Measurements from ENCODE around the gene MAOB.

Gene MAOB

DNA sequence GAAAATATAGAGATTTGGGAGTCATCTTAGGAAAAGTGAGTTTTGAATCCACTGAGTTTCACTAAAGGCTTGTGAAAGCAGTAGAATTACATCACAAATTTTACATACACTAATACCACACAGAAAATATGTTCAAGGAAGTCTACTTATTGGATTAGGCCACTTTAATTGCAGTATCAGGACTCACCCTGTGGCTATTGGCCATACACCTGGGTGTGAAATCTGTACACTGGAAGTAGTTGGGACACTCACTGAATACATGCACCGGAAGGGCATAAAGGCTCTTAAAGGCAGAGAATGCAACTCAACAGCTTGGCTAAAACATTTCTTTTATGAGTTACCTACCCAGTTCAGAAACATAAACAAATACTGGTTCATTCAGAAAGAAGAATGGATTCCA is 19.8 kb downstream of the MAOB start:
- no peak overlapping the region for H3K4me3 ChIP-seq (ENCODE audit: low read depth, low read length)
- no peak for DNase-seq (ENCODE audit: low read depth)

DNA sequence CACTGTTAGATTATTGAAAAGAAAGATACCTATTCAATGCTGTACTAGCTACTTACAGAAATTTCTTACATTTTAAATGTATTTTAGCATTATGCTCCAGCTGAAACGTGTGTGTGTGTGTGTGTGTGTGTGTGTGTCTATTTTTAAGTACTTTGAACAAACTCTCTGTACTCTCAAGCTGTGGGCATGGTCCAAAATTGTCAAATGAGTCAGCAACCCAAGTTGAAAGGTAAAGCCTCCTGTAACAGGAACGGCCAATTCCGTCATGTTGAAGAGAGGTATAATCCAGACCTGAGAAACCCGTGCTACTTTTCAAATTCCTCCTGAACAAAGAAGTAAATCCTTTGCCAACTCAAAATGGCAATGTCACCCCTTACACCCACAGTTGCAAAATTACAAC is 20.5 kb downstream of the MAOB start:
- no peak for DNase-seq (ENCODE audit: low read depth)
- no peak overlapping the region for H3K4me3 ChIP-seq (ENCODE audit: low read depth, low read length)

DNA sequence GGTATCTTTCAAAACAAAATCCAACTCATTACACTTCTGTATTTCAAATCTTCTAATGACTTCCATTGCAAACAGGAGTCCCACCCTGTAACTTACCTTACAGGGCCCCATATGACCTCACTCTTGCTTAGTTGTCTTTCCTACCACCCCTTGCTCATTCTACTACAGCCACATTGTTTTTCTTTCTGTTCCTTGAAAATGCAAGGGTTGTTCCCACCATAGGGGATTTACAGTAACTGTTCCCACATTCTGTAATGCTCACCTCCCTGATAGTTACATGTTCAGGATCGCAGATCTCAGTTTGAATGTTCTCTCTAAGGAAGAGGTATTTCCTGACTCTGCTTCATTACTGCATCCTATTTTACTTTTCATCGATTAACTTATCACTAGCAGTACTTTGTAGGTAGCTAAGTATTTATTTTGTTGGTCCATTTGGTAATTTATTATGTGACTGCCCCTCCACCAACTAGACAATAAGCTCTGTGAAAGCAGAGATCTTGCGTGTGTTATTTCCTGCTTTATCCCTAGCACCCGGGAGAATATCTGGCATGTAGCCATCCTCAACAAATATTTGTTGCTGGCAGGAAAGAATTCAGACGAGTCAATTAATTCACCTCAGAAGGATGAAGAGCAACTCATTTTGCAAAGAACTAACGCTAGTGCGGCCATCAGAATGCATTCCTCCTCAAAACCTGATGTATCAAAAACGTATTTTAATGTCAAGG is 21.4 kb downstream of the MAOB start:
- no peak for DNase-seq (ENCODE audit: low read depth)
- no peak overlapping the region for H3K4me3 ChIP-seq (ENCODE audit: low read depth, low read length)

DNA sequence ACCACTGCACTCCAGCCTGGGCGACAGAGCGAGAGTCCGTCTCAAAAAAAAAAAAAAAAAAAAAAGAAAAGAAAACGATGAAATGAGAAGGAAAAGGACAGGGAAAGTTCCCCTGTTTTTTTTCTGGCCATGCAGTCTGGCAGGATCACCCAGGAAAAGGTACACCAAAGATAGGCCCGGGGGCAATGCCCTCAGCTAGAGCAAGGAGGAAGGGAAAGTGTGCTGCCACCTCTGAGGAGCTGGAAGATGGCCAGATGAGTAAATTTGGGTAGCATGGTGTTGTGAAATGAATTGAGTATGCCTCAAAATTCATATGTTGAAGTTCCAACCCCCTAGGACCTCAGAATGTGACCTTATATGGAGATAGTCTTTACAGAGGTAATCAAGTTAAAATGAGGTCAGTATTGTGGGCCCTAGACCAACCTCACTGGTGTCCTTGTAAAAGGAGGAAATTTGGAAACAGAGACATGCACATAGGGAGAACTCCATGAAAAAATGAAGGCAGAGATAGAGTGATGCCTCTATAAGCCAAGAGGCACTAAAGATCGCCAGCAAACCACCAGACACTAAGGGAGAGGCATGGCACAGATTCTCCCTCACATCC is 28.9 kb downstream of the MAOB start:
- DNase-seq (ENCODE audit: low read depth): no peak

DNA sequence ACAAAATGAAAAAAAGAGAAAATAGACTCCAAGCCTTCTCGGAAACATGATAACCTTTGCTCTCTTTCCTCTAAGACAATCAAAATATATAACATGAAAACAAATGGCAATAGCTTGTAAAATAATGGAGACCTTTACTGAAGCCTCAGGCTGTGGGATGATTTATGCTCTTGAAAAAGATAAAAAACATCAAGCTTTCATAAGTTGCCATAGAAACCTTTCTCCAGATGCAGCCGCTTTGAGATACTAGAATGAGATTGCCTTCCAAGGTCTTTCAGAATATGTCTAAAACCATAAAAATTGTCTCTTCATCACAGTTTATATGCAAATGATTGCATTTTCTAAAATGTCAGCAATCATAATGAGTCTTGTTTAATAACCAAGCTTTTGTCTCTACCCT is 31.6 kb downstream of the MAOB start:
- no peak for DNase-seq (ENCODE audit: low read depth)
- no peak overlapping the region for H3K4me3 ChIP-seq (ENCODE audit: low read depth, low read length)

More for the DNA sequence above, 28.9 kb downstream of the MAOB start:
- H3K4me3 ChIP-seq (ENCODE audit: low read depth, low read length): no peak overlapping the region

DNA sequence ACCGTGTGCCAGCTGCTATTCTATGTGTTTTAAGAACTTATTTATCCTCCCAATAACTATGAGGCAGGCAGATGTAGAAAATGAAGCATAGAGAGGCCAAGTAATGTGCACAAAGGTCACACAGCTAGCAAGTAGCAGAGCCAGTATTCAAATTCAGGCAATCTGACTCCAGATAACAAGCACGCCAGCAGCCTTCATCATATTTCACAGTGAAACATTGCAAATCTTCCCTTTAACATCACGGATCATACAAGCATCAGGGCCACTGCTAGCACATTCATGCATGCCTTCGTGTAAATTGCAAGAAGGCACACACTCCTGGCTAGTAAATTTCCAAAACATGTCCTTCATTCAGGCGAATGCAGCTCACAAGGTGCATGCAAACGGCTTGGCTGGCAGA is 33.1 kb downstream of the MAOB start:
- H3K4me3 ChIP-seq (ENCODE audit: low read depth, low read length): no peak overlapping the region
- DNase-seq (ENCODE audit: low read depth): no peak

DNA sequence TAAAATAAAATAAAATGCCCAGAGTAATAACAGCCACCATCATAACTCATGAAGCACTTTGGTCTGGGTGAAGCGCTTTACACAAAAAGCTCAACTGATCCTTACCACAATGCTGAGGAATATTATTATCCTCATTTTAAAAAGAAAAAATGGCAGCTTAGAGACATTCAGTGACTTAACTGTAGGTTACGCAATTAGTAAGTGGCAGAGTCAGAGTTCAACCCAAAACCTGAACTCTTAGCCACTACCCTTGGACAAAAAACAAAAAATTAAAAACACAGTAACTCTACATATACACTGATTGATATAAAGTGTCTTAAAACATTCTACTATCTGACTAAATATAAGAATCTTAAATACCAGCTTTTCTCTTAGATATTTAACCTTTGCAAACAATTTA is 34.9 kb downstream of the MAOB start:
- no peak for DNase-seq (ENCODE audit: low read depth)
- no peak overlapping the region for H3K4me3 ChIP-seq (ENCODE audit: low read depth, low read length)

DNA sequence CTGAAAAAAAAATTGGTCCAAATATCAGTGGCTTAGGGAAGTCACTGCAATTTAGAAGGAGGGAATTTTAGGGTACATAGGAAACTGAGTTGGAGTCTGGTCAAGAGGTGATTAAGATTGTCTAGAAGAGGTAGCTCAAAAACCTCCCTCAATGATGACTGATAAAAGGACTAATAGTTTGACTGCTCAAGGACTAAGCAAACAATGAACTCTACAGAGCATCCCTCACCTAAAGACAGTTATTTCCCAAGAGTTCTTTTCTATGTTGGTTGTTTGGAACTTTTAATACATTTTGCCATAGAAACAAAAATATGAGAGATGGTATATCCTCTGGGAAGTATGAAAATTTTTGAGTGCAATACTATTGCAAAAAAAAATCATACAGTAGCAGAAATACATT is 35.7 kb downstream of the MAOB start:
- H3K4me3 ChIP-seq (ENCODE audit: low read depth, low read length): no peak overlapping the region
- no peak for DNase-seq (ENCODE audit: low read depth)

DNA sequence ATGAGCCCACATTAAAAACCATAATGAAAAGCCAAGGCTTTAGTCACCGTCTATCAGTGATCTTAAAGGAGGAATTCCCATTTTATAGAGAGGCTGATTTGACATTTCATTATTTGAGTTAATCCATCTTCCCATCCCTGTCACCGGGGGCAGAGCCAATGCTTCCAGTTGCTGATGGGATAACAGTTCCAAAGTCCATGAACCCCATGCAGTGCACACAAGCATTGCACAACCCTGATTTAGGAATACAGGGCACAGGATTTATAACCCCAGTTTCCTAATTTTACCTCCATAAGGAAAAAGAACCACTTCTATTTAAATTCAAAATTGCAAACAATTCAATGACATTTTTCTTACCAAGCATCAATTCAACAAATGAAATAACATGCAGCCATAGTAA is 36.5 kb downstream of the MAOB start:
- DNase-seq (ENCODE audit: low read depth): no peak
- no peak overlapping the region for H3K4me3 ChIP-seq (ENCODE audit: low read depth, low read length)

DNA sequence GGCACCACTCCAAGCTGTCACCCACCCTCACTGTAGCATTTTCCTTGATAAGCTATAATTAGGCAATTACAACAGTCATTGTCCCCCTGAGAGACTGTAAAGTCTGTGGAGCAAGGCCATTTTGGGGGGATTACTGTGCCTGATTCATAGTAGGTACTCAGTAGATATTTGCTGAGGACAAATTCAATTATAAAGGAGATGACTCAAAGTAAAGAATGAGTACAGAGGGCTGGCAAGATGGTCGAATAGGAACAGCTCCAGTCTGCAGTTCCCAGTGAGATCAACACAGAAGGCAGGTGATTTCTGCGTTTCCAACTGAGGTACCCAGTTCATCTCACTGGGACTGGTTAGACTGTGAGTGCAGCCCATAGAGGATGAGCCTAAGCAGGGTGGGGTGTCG is 42.0 kb downstream of the MAOB start:
- no peak overlapping the region for H3K4me3 ChIP-seq (ENCODE audit: low read depth, low read length)

DNA sequence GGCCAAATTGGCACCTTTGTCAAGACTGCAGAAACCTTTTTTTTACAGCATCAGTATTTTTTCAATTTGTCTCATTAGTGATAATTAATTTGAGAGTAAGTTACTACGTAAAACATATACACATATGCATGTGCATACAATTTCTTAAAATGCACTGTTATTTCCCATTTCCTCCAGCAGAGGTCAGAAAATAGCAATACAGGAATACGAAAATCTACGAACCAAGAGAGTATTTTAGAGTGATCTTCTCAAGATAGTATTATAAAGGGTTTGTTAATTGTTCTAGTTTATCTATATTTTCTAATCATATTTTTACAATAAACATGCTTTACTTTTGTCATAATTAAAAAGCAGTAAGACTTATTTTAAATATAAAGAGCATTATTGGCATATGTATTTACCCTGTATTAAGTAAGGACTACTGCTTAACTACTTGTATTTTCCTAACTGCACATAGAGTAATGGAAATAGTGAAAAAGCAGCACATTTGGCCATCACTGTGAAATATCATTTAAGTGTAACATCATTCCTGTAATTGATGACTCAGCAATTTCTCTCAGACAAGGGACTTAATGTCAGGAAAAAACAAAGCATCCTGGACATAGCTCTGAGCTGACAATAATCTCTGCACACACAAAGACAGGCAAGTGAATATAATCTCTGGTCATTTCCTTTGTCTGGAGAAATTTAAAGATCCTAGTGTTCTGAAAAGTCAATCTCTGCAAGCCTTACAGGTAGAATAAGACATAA is 45.6 kb downstream of the MAOB start:
- no peak overlapping the region for H3K4me3 ChIP-seq (ENCODE audit: low read depth, low read length)
- DNase-seq (ENCODE audit: low read depth): no peak

More for the DNA sequence above, 42.0 kb downstream of the MAOB start:
- no peak for DNase-seq (ENCODE audit: low read depth)

DNA sequence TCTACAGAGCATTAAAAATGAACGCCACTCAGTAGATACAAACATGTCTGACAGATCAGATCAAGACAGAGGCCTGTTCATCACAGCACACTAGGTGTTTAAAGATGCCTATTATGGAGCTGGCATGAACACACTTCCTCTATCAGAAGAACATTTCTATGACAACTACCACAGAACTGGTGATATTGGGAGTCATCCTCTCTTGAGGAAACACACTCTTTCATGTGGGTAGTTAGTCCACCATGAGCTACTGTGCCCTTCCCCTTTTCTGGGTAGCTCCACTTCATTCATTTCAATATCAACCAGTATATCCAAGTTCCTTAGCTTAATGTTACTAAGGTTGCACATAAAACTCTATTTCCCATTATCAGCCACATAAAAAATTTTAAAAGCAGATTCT is 46.7 kb downstream of the MAOB start:
- no peak overlapping the region for H3K4me3 ChIP-seq (ENCODE audit: low read depth, low read length)
- DNase-seq (ENCODE audit: low read depth): no peak

DNA sequence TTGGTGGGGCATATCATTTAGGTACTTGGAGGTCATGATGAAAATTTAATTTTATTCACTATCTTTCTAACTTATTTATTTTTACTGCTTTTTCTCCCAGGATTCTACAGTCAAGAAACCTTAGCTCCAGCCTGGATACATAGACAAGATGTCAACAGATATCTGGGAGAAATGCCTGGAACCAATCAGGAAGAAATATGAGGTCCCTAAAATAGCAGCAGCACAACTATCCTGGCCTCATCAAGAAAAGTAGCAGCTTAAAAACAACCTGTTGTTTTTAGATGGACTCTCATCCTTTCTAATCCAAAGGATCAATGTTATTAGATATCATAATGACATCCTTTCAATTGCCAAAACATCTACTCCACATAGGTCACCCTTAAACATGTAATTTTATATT is 54.5 kb downstream of the MAOB start:
- no peak for DNase-seq (ENCODE audit: low read depth)
- H3K4me3 ChIP-seq (ENCODE audit: low read depth, low read length): no peak overlapping the region

DNA sequence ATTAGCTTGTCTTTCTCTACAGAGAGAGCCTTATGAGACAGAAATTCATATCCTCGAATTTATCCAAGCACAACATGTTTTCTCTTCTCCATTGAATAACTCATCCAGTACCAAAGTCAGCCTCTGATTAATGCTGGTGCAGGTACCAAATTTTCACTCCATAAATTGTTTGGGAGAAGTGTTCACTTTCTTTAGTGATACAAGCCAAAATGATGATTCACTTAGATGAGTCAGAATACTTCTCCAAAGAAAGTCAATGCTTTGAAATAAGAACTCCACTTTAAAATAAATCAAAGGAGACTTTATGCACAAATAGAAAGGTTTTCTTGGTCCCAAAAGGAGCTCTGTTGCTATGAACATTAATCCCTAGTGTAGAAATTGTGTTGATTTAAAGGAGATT is 60.2 kb downstream of the MAOB start:
- H3K4me3 ChIP-seq (ENCODE audit: low read depth, low read length): no peak overlapping the region
- no peak for DNase-seq (ENCODE audit: low read depth)

DNA sequence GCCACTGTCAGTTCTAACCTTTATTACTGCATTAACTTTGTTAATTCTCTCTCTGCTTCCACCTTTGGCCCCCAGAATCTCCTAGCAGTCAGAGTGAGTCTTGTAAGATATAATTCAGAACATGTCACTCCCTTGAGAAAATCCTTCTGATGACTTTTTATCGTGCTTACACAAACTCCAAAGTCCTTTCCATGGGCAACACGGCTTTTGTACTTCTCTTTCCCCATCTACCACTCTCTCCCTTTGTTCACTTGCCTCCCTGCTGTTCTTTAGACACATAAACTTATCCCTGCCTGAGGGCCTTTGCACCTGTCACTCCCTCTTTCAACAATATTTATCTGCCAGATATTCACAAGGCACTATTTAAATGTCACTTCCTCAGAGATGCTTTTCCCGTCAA is 64.8 kb downstream of the MAOB start:
- no peak for DNase-seq (ENCODE audit: low read depth)
- no peak overlapping the region for H3K4me3 ChIP-seq (ENCODE audit: low read depth, low read length)

DNA sequence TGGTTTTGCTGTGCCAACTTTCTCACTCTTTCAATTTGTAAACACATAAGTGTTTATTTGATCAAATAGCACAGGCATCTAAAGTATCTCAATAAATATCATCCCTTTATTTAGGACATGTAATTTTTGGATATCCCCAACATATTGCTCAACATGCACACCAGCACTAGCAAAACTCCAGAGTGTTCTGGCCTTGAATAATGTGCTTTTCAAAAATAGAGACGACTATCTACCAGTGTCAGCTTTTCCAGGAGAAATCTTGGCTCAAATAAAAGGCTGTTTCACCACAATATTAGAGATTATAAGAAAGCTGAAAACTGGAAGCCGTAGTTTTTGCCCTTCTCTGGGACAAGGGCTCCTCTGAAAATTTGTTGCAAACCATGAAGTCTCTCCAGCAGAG is 67.0 kb downstream of the MAOB start:
- H3K4me3 ChIP-seq (ENCODE audit: low read depth, low read length): no peak overlapping the region

DNA sequence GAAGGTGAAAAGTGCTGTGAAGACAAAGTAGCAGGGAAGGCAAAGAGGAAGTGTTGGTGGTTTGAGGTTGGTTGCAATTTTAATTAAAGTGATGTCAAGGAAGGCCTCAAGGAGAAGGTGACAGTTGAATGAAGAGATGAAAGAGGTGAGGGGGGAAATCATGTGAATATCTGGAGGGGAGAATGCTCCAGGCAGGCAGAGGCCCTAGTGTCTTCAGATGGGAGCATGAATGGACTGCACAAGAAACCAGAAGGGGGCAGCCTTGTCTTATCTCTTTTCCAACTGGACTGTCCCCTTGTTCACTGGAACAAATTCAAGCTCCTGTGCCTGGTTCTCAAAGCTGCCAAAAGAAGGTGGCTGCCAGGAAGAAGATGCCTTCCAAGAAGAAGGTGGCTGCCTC is 68.4 kb downstream of the MAOB start:
- DNase-seq (ENCODE audit: low read depth): no peak
- H3K4me3 ChIP-seq (ENCODE audit: low read depth, low read length): no peak overlapping the region

More for the DNA sequence above, 67.0 kb downstream of the MAOB start:
- no peak for DNase-seq (ENCODE audit: low read depth)

DNA sequence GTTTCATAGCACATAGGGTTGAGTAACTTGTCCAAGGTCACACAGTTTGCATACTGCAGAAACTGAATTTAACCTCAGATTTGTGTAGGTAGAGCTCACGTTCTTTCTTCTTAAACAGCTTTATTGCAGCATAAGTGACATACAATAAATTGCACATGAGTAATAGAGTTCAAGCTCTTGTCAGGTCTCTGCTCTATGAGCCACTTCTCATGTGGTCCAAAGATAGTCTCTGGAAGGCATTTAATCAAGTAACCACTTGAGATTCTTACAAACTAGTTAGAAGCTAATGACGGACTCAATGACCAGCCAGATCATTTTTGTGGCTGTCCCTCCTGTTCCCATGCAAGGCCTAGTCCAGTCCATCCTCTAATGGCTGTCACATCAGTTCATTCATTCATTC is 68.9 kb downstream of the MAOB start:
- no peak for DNase-seq (ENCODE audit: low read depth)
- H3K4me3 ChIP-seq (ENCODE audit: low read depth, low read length): no peak overlapping the region

DNA sequence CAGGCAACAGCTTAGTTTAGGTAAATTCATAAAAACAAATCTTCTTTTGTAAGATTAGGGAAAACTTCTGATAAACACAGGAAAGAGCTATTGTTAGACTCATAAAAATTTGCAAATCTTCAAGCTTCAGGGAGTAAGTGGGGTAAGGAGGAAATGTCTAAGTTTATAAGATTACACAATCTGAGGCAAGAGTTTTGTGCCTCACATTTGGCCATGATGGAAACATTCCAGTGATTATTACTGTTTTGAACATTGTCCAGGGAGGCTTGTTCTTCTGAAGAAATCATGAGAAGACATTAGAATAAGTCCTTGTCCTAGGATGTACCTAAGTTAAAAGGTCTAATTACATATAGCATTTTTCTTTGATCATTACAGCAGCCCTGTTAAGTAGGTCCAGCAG is 72.8 kb downstream of the MAOB start:
- no peak overlapping the region for H3K4me3 ChIP-seq (ENCODE audit: low read depth, low read length)
- peak; percentile 4 for DNase-seq (ENCODE audit: low read depth)

DNA sequence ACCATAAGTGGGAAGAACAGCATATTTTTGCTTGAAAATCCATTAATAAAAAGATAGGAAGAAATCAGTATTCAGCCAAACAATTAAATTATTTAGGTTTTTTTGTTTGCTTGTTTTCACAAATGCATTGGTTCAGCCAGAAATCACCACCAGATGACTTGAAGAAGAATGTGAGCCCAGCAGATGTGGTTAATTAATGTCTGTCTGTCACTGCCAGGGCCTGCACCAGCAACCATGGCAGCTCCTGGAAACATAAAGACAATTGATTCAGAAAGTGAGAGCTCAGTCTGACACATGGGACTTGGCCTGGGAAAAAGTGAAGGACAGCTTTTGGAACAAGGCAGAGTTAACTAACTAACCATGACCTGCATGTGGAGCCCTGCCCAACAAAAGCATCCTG is 74.0 kb downstream of the MAOB start:
- H3K4me3 ChIP-seq (ENCODE audit: low read depth, low read length): no peak overlapping the region
- DNase-seq (ENCODE audit: low read depth): no peak

DNA sequence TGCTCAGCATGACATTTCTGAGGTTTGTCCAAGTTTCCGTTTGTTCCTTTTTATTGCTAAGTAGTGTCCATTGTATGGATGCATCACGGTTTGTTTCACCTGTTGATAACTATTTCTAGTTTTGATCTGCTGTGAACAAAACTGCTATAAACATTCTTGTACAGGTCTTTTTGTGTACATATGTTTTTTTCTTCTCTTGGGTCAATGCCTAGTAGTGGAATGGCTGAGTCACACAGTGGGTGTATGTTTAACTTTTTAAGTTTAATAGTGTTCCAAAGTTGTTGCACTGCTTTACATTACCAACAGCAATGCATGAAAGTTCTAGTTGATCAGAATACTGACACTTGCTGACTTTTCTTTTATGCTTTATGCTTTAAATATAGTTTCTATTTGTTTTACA is 76.7 kb downstream of the MAOB start:
- no peak for DNase-seq (ENCODE audit: low read depth)
- H3K4me3 ChIP-seq (ENCODE audit: low read depth, low read length): no peak overlapping the region
